NB4 (cell line): ENCODE data around the gene LYPD1.

Source experiments
- CTCF ChIP-seq: IDR thresholded peaks from one replicate; pipeline ENCODE4 v1.5.1; 2012; ENCODE audit warnings: low read depth, low read length
- MYC ChIP-seq: IDR thresholded peaks from 2 replicates; pipeline ENCODE4 v1.6.1; 2011; ENCODE audit warnings: low read depth, low read length
- POLR2A ChIP-seq: IDR thresholded peaks from 2 replicates; pipeline ENCODE4 v1.6.1; 2011; ENCODE audit warnings: mild to moderate bottlenecking; ENCODE audit not compliant: insufficient read length; ENCODE audit errors: extremely low read depth
- TF ChIP-seq, protein P1 (sequence below): IDR thresholded peaks from 2 replicates; pipeline ENCODE4 v1.6.1; 2011; ENCODE audit warnings: low read depth, low read length

GRCh38 chr2:132701810-132702209 lies 31.8 kb upstream of the LYPD1 start:
- TF ChIP-seq POLR2A (no peak), CTCF (no peak), MYC (no peak)
- TF ChIP-seq, protein P1, sequence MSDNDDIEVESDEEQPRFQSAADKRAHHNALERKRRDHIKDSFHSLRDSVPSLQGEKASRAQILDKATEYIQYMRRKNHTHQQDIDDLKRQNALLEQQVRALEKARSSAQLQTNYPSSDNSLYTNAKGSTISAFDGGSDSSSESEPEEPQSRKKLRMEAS = no peak
